ENCODE results near the gene KHNYN. TPM values are rescaled to one million over a fixed set of nuclear protein-coding genes. Genes with fewer than 3 reads are reported as not detected.

The KHNYN gene
- total RNA-seq, 4 donors from 2014 or later, result 65.7 to 129 (median 101) TPM

GRCh38 chr14:24414732-24415420 is 14.9 kb upstream of the KHNYN start:
- no peaks in the 10 kb centered on the region for H3K9me3 ChIP-seq
- TF ChIP-seq POLR2A (IDR thresholded peaks at IDR 0.05) (no peak), CTCF (IDR thresholded peaks at IDR 0.05) (no peak)
- in situ Hi-C loops (cut with MboI; ENCODE audit: low pct_ligation_motif_present in 1 of 4, low pct_unique_long_range_greater_than_20kb in 1 of 4, low sequenced_read_pairs in 3 of 4), result no loop called here
- no peaks in the 10 kb centered on the region for H3K36me3 ChIP-seq
- no peak overlapping the region for H3K4me3 ChIP-seq
- WGBS, 2 donors (ENCODE audit: low coverage in 1 of 2), result 86 to 88% methylated on average over 8 to 15 of the region's 15 CpGs
- no peak for DNase-seq
- no peak overlapping the region for H3K27ac ChIP-seq
- intact Hi-C loops (cut with DNase I; ENCODE audit: low total_unique reads), result no loop called here
- H3K27me3 ChIP-seq, result no peaks in the 10 kb centered on the region
- H3K4me1 ChIP-seq, result peaks cover 4 to 12% (median 8%) of the 10 kb centered on the region in 4 donors

DNA sequence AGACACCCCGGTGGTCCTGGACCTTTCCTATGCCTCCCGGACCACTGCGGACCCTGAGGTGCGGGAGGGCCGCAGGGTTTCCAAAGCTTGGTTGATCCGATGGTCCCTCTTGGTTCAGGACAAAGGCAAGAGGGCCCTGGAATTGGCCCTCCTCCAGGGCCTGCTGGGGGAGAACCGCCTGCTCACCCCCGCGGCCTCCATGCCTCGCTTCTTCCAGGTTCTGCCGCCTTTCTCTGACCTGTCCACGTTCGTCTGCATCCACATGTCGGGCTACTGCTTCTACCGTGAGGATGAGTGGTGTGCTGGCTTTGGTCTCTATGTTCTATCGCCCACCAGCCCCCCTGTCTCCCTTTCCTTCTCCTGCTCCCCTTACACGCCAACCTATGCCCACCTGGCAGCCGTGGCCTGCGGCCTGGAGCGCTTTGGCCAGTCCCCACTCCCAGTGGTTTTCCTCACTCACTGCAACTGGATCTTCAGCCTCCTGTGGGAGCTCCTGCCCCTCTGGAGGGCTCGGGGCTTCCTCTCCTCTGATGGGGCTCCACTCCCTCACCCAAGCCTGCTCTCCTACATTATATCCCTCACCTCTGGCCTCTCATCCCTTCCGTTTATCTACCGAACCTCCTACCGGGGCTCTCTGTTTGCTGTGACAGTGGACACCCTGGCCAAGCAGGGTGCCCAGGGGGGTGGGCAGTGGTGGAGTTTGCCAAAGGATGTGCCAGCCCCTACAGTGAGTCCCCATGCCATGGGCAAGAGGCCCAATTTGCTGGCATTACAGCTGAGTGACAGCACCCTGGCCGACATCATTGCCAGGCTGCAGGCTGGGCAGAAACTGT is 14.1 kb upstream of the KHNYN start:
- WGBS, 2 donors (ENCODE audit: low coverage in 1 of 2), result 69 to 89% methylated on average over 3 to 25 of the region's 25 CpGs
- no peak for TF ChIP-seq POLR2AphosphoS5 (IDR thresholded peaks at IDR 0.05)
- TF ChIP-seq EP300 (IDR thresholded peaks at IDR 0.05; ENCODE audit: low read depth), result no peak
- no peak for TF ChIP-seq CTCF (IDR thresholded peaks at IDR 0.05)
- TF ChIP-seq POLR2A (IDR thresholded peaks at IDR 0.05), result no peak
- intact Hi-C loops (cut with DNase I; ENCODE audit: low total_unique reads), result no loop called here

DNA sequence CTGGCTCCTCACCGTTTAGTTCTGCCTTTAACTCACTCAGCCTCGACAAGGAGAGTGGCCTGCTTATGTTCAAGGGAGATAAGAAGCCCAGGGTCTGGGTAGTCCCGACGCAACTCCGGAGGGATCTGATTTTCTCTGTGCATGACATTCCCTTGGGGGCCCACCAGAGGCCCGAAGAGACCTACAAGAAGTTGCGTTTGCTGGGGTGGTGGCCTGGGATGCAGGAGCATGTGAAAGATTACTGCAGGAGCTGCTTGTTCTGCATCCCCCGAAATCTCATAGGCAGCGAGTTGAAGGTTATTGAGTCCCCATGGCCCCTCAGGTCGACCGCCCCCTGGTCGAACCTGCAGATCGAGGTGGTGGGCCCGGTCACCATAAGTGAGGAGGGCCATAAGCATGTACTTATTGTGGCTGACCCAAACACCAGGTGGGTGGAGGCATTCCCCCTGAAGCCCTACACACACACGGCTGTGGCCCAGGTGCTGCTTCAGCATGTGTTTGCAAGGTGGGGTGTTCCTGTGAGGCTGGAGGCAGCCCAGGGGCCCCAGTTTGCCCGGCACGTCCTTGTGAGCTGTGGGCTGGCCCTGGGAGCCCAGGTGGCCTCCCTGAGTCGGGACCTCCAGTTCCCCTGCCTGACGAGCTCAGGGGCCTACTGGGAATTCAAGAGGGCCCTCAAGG is 13.4 kb upstream of the KHNYN start:
- Histone ChIP-seq H3K4me3 (no peak overlapping the region), H3K27me3 (no peaks in the 10 kb centered on the region), H3K27ac (no peak overlapping the region), H3K9me3 (no peaks in the 10 kb centered on the region), H3K4me1 (peaks cover 4 to 12% (median 8%) of the 10 kb centered on the region in 4 donors), H3K36me3 (no peaks in the 10 kb centered on the region)
- WGBS, 2 donors (ENCODE audit: low coverage in 1 of 2), result 79% methylated on average over 18 of the region's 19 CpGs; no CpG with 5 or more reads in 1 of the 2 donors
- TF ChIP-seq EP300 (IDR thresholded peaks at IDR 0.05; ENCODE audit: low read depth), result no peak
- no peak for TF ChIP-seq CTCF (IDR thresholded peaks at IDR 0.05)
- no peak for TF ChIP-seq POLR2AphosphoS5 (IDR thresholded peaks at IDR 0.05)
- TF ChIP-seq POLR2A (IDR thresholded peaks at IDR 0.05), result no peak
- no peak for DNase-seq
- in situ Hi-C loops (cut with MboI; ENCODE audit: low pct_ligation_motif_present in 1 of 4, low pct_unique_long_range_greater_than_20kb in 1 of 4, low sequenced_read_pairs in 3 of 4), result no loop called here
- intact Hi-C loops (cut with DNase I; ENCODE audit: low total_unique reads), result no loop called here

More for the DNA sequence above, 14.1 kb upstream of the KHNYN start:
- Histone ChIP-seq H3K9me3 (no peaks in the 10 kb centered on the region), H3K4me1 (peaks cover 4 to 12% (median 8%) of the 10 kb centered on the region in 4 donors), H3K27ac (no peak overlapping the region), H3K36me3 (no peaks in the 10 kb centered on the region), H3K4me3 (no peak overlapping the region), H3K27me3 (no peaks in the 10 kb centered on the region)
- no peak for DNase-seq
- in situ Hi-C loops (cut with MboI; ENCODE audit: low pct_ligation_motif_present in 1 of 4, low pct_unique_long_range_greater_than_20kb in 1 of 4, low sequenced_read_pairs in 3 of 4), result no loop called here
